Type B pancreatic cell (in vitro differentiated cells): ENCODE data around the gene FHOD1. TPM values are rescaled to one million over a fixed set of nuclear protein-coding genes. Genes with fewer than 3 reads are reported as not detected.

ENCODE experiments used
- DNase-seq: peaks from one replicate; pipeline ENCODE4 v3.0.0; 2021; ENCODE audit warnings: mixed read lengths; ENCODE audit not compliant: unreplicated experiment; ENCODE audit errors: extremely low spot score
- H3K27ac Mint-ChIP-seq: 2 replicates; pipeline ENCODE4 v1.8.0; 2021; ENCODE audit warnings: mild to moderate bottlenecking, mixed read lengths
- H3K27me3 Mint-ChIP-seq: 2 replicates; pipeline ENCODE4 v1.8.0; 2021; ENCODE audit warnings: mixed read lengths
- H3K36me3 Mint-ChIP-seq: 2 replicates; pipeline ENCODE4 v1.8.0; 2021; ENCODE audit warnings: mixed read lengths
- H3K4me1 Mint-ChIP-seq: one replicate; pipeline ENCODE4 v1.8.0; 2021; ENCODE audit warnings: mixed read lengths; ENCODE audit not compliant: unreplicated experiment
- H3K4me3 Mint-ChIP-seq: 2 replicates; pipeline ENCODE4 v1.8.0; 2021; ENCODE audit warnings: mild to moderate bottlenecking, mixed read lengths
- H3K9me3 Mint-ChIP-seq: 2 replicates; pipeline ENCODE4 v1.8.0; 2021; ENCODE audit warnings: mixed read lengths
- total RNA-seq: library from RNA; stranded (reverse); gene quantifications from 2 replicates; pipeline ENCODE4 v1.2.1, GENCODE V29; 2021; ENCODE audit warnings: low replicate concordance
- TF ChIP-seq, protein P1 (sequence below): fragments of 200-600 bp; sonication (generic); conservative IDR thresholded peaks from 2 replicates; pipeline ENCODE4 v1.5.0; 2021; ENCODE audit warnings: antibody characterized with exemption, mild to moderate bottlenecking

Gene FHOD1
- total RNA-seq, 1 donor from 2014 or later = 34.7 TPM

DNA sequence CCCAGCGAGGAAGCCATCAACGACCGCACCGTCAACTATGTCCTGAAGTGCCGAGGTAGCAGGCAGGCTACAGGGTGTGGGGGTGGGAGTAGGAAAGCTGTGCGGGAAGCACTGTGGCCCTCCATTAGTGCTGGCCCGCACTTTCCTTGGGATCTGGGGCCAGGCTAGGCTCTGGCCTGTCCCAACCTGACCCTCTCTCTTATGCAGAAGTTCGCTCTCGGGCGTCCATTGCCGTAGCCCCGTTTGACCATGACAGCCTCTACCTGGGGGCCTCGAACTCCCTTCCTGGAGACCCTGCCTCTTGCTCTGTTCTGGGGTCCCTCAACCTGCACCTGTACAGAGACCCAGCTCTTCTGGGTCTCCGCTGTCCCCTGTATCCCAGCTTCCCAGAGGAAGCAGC, 40.7 kb upstream of the FHOD1 start:
- peaks cover 8% of the 10 kb centered on the region for H3K27me3 Mint-ChIP-seq
- no peaks in the 10 kb centered on the region for H3K36me3 Mint-ChIP-seq
- TF ChIP-seq, protein P1, sequence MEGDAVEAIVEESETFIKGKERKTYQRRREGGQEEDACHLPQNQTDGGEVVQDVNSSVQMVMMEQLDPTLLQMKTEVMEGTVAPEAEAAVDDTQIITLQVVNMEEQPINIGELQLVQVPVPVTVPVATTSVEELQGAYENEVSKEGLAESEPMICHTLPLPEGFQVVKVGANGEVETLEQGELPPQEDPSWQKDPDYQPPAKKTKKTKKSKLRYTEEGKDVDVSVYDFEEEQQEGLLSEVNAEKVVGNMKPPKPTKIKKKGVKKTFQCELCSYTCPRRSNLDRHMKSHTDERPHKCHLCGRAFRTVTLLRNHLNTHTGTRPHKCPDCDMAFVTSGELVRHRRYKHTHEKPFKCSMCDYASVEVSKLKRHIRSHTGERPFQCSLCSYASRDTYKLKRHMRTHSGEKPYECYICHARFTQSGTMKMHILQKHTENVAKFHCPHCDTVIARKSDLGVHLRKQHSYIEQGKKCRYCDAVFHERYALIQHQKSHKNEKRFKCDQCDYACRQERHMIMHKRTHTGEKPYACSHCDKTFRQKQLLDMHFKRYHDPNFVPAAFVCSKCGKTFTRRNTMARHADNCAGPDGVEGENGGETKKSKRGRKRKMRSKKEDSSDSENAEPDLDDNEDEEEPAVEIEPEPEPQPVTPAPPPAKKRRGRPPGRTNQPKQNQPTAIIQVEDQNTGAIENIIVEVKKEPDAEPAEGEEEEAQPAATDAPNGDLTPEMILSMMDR = no peak
- H3K9me3 Mint-ChIP-seq = no peaks in the 10 kb centered on the region
- H3K27ac Mint-ChIP-seq = no peak overlapping the region
- no peak for DNase-seq
- no peak overlapping the region for H3K4me3 Mint-ChIP-seq
- H3K4me1 Mint-ChIP-seq = no peaks in the 10 kb centered on the region

DNA sequence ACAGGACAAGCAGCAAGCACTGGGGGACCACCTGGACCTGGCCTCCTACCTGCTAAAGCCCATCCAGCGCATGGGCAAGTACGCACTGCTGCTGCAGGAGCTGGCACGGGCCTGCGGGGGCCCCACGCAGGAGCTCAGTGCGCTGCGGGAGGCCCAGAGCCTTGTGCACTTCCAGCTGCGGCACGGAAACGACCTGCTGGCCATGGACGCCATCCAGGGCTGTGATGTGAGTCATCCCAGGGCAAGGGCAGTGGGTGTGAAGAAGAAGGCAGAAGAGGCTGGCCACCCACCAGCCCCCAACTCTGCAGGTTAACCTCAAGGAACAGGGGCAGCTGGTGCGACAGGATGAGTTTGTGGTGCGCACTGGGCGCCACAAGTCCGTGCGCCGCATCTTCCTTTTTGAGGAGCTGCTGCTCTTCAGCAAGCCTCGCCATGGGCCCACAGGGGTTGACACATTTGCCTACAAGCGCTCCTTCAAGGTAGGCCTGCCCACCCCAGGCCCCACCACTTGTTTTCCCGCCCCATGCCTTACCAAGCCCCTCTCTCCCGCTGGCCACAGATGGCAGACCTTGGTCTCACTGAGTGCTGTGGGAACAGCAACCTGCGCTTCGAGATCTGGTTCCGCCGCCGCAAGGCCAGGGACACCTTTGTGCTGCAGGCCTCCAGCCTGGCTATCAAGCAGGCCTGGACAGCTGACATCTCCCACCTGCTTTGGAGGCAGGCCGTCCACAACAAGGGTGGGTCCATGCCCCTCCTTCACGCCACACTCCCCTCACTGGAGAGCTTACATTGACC, 39.4 kb upstream of the FHOD1 start:
- H3K27me3 Mint-ChIP-seq = peaks cover 5% of the 10 kb centered on the region
- no peak overlapping the region for H3K27ac Mint-ChIP-seq
- H3K4me1 Mint-ChIP-seq = no peaks in the 10 kb centered on the region
- TF ChIP-seq, protein P1 = no peak
- no peak overlapping the region for H3K4me3 Mint-ChIP-seq
- H3K9me3 Mint-ChIP-seq = no peaks in the 10 kb centered on the region
- DNase-seq = no peak
- no peaks in the 10 kb centered on the region for H3K36me3 Mint-ChIP-seq

DNA sequence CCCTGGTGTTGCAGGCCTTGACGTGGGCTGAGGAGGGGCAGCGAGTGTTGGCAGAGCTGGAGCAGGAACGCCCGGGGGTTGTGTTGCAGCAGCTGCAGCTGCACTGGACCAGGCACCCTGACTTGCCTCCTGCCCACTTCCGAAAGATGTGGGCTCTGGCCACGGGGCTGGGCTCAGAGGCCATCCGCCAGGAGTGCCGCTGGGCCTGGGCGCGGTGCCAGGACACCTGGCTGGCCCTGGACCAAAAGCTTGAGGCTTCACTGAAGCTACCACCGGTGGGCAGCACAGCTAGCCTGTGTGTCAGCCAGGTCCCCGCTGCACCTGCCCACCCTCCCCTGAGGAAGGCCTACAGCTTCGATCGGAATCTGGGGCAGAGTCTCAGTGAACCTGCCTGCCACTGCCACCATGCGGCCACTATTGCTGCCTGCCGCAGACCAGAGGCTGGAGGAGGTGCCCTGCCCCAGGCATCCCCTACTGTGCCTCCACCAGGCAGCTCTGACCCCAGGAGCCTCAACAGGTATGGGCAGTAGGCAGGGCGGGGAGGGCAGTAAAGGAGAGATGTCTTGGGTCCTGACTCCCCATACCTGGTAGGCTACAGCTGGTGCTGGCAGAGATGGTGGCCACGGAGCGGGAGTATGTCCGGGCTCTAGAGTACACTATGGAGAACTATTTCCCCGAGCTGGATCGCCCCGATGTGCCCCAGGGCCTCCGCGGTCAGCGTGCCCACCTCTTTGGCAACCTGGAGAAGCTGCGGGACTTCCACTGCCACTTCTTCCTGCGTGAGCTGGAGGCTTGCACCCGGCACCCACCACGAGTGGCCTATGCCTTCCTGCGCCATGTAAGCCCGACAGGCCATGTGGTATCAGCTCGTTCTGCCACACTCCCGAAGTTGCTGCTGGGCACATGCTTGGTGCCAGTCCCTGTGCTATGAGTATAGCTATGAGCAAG, 37.7 kb upstream of the FHOD1 start:
- Mint-ChIP-seq H3K27me3 (peaks cover 5% of the 10 kb centered on the region), H3K4me3 (no peak overlapping the region), H3K9me3 (no peaks in the 10 kb centered on the region), H3K4me1 (no peaks in the 10 kb centered on the region), H3K27ac (no peak overlapping the region), H3K36me3 (no peaks in the 10 kb centered on the region)
- TF ChIP-seq, protein P1 = peak; percentile 66
- DNase-seq = no peak

DNA sequence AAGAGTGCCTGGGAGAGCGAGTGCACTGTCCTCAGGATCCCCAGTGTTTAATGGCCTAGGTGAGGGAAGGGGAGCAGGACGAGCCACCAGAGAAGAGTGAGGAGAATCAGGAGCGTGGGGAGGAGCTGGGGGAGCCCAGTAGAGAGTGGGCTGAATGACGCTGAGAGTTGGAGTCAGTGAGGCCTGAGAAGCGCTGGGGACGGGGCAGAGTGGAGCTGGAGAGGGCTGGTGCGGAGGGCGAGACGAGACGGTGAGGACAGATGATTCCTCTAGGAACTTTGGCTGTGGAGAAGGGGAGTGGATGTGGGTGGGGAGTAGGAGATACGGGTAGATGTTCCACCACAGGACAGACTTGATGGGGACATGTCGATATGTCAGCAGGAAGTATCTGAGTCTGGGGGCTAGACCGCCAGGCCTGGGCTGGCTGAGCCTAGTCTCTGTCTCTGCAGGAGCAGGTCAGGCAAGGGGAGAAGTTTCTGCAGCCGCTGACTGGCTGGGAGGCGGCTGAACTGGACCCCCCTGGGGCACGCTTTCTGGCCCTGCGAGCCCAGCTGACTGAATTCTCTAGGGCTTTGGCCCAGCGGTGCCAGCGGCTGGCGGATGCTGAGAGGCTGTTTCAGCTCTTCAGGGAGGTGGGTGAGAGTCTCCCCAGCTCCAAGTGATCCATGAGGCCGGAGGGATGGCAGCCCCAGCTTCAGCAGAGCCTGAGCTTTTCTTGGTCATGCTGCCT, 36.7 kb upstream of the FHOD1 start:
- TF ChIP-seq, protein P1 = no peak
- Mint-ChIP-seq H3K4me1 (no peaks in the 10 kb centered on the region), H3K27ac (no peak overlapping the region), H3K27me3 (peaks cover 5% of the 10 kb centered on the region), H3K9me3 (no peaks in the 10 kb centered on the region), H3K36me3 (no peaks in the 10 kb centered on the region), H3K4me3 (no peak overlapping the region)
- DNase-seq = no peak

DNA sequence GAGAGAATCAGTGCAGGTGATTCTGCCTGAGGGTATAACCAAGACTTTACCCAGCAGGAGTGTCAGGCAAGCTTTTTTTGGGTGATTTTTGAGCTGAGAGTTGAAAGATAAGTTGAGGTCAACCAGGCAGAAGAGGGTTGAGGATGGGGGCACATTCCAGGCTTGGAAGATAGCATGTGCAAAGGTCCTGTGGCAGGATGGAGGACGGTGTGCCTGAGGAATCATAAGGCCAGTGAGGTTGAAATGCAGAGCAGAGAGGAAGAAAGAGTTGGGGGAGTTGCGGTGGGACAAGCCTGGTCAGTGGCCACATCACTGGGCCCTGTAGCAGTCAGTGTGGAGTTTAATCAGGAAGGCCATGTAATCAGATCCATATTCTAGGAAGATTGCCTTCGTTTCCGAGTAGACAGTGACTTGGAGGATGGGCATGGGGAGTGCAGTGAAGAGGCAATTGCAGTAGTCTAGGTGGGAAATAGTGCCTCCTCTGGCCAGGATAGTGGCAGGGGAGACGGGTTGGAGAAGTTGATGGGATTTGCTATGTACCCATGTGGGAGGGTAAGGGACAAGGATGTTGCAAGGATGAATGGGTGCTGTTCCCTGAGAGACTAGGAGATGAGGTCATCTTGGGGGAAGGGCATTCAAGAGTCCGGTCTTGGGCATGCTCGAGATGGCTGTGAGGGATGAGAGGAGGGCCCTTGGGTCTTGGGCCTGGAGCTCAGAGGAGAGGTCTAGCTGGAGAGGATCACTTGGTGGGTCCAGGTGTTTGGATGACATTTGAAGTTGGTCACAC, 36.0 kb upstream of the FHOD1 start:
- H3K36me3 Mint-ChIP-seq = no peaks in the 10 kb centered on the region
- no peak for DNase-seq
- no peak overlapping the region for H3K4me3 Mint-ChIP-seq
- no peaks in the 10 kb centered on the region for H3K4me1 Mint-ChIP-seq
- no peaks in the 10 kb centered on the region for H3K9me3 Mint-ChIP-seq
- TF ChIP-seq, protein P1 = no peak
- H3K27ac Mint-ChIP-seq = no peak overlapping the region
- H3K27me3 Mint-ChIP-seq = peaks cover 5% of the 10 kb centered on the region
